8988T (cell line): ENCODE measurements around the gene ZMYM2.

ENCODE experiments used
- DNase-seq: peaks from one replicate; pipeline ENCODE4 v3.0.0; 2011

ZMYM2 gene

GRCh38 chr13:20109037-20109436 is 150.5 kb downstream of the ZMYM2 start:
- no peak for DNase-seq

GRCh38 chr13:20114066-20114610 is 155.6 kb downstream of the ZMYM2 start:
- no peak for DNase-seq

GRCh38 chr13:20116213-20116612 is 157.7 kb downstream of the ZMYM2 start:
- no peak for DNase-seq

GRCh38 chr13:20118268-20119140 is 160.0 kb downstream of the ZMYM2 start:
- peak; percentile 42 for DNase-seq

- no peak for DNase-seq
These were observed 161.4 kb downstream of the ZMYM2 start for GRCh38 chr13:20119960-20120359.

- no peak for DNase-seq
These were observed 162.6 kb downstream of the ZMYM2 start for GRCh38 chr13:20121159-20121525.

- DNase-seq: no peak
These were observed 165.8 kb downstream of the ZMYM2 start for GRCh38 chr13:20124303-20124702.

GRCh38 chr13:20125129-20125782 is 166.7 kb downstream of the ZMYM2 start:
- no peak for DNase-seq

GRCh38 chr13:20125783-20126165 is 167.2 kb downstream of the ZMYM2 start:
- no peak for DNase-seq

- DNase-seq: no peak
These were observed 168.2 kb downstream of the ZMYM2 start for GRCh38 chr13:20126541-20127261.

GRCh38 chr13:20127262-20127561 is 168.7 kb downstream of the ZMYM2 start:
- DNase-seq: no peak

GRCh38 chr13:20127562-20128458 is 169.3 kb downstream of the ZMYM2 start:
- peak; percentile 46 for DNase-seq

GRCh38 chr13:20128459-20128931 is 170.0 kb downstream of the ZMYM2 start:
- DNase-seq: no peak

GRCh38 chr13:20129076-20129475 is 170.5 kb downstream of the ZMYM2 start:
- no peak for DNase-seq

GRCh38 chr13:20130012-20130411 is 171.5 kb downstream of the ZMYM2 start:
- no peak for DNase-seq

GRCh38 chr13:20130652-20131051 is 172.1 kb downstream of the ZMYM2 start:
- DNase-seq: no peak

- no peak for DNase-seq
These were observed 172.7 kb downstream of the ZMYM2 start for GRCh38 chr13:20131057-20131832.

GRCh38 chr13:20132052-20132634 is 173.6 kb downstream of the ZMYM2 start:
- no peak for DNase-seq

GRCh38 chr13:20134732-20135131 is 176.2 kb downstream of the ZMYM2 start:
- DNase-seq: no peak

GRCh38 chr13:20136781-20137703 is 178.5 kb downstream of the ZMYM2 start:
- DNase-seq: peak; percentile 60
